ENCODE results near the gene HEY2. TPM values are rescaled to one million over a fixed set of nuclear protein-coding genes. Genes with fewer than 3 reads are reported as not detected.
"Not testable (repeated sequence)": the region's sequence is repeated elsewhere in the genome, so short reads cannot be mapped to it uniquely, and the experiment has no call there.

HEY2 gene
- total and polyA plus RNA-seq, 10 donors = 0.59 to 3.7 (median 1.6) TPM

GRCh38 chr6:125804264-125804663 is 54.8 kb downstream of the HEY2 start:
- intact Hi-C loops (cut with DNase I; ENCODE audit: low total_unique reads) = no loop called here
- DNase-seq = no peak
- peaks cover 26 to 100% (median 72%) of the 10 kb centered on the region in 6 donors for H3K4me1 ChIP-seq
- peak overlapping the region in 5 of 8 donors; percentile 6 to 82 (median 78) for H3K27ac ChIP-seq
- no peak overlapping the region for H3K4me3 ChIP-seq
- no peaks in the 10 kb centered on the region for H3K9me3 ChIP-seq
- TF ChIP-seq CTCF (IDR thresholded peaks at IDR 0.05 in 8 of 11, conservative IDR thresholded peaks at IDR 0.05 in 3 of 11) (no peak), POLR2A (IDR thresholded peaks at IDR 0.05) (no peak), POLR2AphosphoS5 (IDR thresholded peaks at IDR 0.05) (no peak)
- H3K27me3 ChIP-seq (replicated peaks in 1 of 7) = no peaks in the 10 kb centered on the region
- H3K36me3 ChIP-seq = peaks cover 0 to 14% (median 0%) of the 10 kb centered on the region in 6 donors

GRCh38 chr6:125804866-125805425 is 55.5 kb downstream of the HEY2 start:
- peaks cover 26 to 100% (median 73%) of the 10 kb centered on the region in 6 donors for H3K4me1 ChIP-seq
- H3K4me3 ChIP-seq; H3K27me3 ChIP-seq (replicated peaks in 1 of 7); intact Hi-C loops (cut with DNase I; ENCODE audit: low total_unique reads); DNase-seq; H3K9me3 ChIP-seq: not testable (repeated sequence)
- H3K27ac ChIP-seq = peak overlapping the region in 2 of 8 donors; percentile 14 to 78
- H3K36me3 ChIP-seq = peaks cover 0 to 14% (median 0%) of the 10 kb centered on the region in 6 donors
- 89 to 97% (median 93%) methylated on average over 10 of the region's 10 CpGs for WGBS, 5 donors

GRCh38 chr6:125806813-125807212 is 57.4 kb downstream of the HEY2 start:
- WGBS, 5 donors = 45 to 62% (median 59%) methylated on average over 4 of the region's 4 CpGs
- intact Hi-C loops (cut with DNase I; ENCODE audit: low total_unique reads) = no loop called here

GRCh38 chr6:125807293-125807692 is 57.9 kb downstream of the HEY2 start:
- Histone ChIP-seq H3K36me3 (peaks cover 0 to 10% (median 0%) of the 10 kb centered on the region in 6 donors), H3K27me3 (replicated peaks in 1 of 7) (no peaks in the 10 kb centered on the region), H3K4me1 (peaks cover 27 to 100% (median 88%) of the 10 kb centered on the region in 6 donors), H3K9me3 (no peaks in the 10 kb centered on the region), H3K27ac (no peak overlapping the region), H3K4me3 (no peak overlapping the region)
- intact Hi-C loops (cut with DNase I; ENCODE audit: low total_unique reads) = no loop called here
- 62 to 78% (median 70%) methylated on average over 4 of the region's 4 CpGs for WGBS, 5 donors
- TF ChIP-seq POLR2AphosphoS5 (IDR thresholded peaks at IDR 0.05) (no peak), POLR2A (IDR thresholded peaks at IDR 0.05) (no peak), CTCF (IDR thresholded peaks at IDR 0.05 in 8 of 11, conservative IDR thresholded peaks at IDR 0.05 in 3 of 11) (no peak)
- DNase-seq = no peak

More at GRCh38 chr6:125806813-125807212, 57.4 kb downstream of the HEY2 start:
- peaks cover 30 to 100% (median 89%) of the 10 kb centered on the region in 6 donors for H3K4me1 ChIP-seq
- H3K27ac ChIP-seq = no peak overlapping the region
- TF ChIP-seq POLR2A (IDR thresholded peaks at IDR 0.05) (no peak), CTCF (IDR thresholded peaks at IDR 0.05 in 8 of 11, conservative IDR thresholded peaks at IDR 0.05 in 3 of 11) (no peak), POLR2AphosphoS5 (IDR thresholded peaks at IDR 0.05) (no peak)
- no peak overlapping the region for H3K4me3 ChIP-seq
- DNase-seq = no peak
- no peaks in the 10 kb centered on the region for H3K9me3 ChIP-seq
- H3K36me3 ChIP-seq = peaks cover 0 to 10% (median 0%) of the 10 kb centered on the region in 6 donors
- no peaks in the 10 kb centered on the region for H3K27me3 ChIP-seq (replicated peaks in 1 of 7)
